CD4-positive, alpha-beta T cell treated with Interleukin-10 for 1 hour (primary cell): ENCODE measurements around the gene CLDN14.

Experiments
- DNase-seq: peaks from one replicate; pipeline ENCODE4 v3.0.0-alpha.2; 2020

Gene CLDN14

GRCh38 chr21:36429947-36430546, 49.9 kb downstream of the CLDN14 start:
- DNase-seq, result peak; percentile 49

- no peak for DNase-seq
Observed at GRCh38 chr21:36428761-36429432, 51.0 kb downstream of the CLDN14 start.

GRCh38 chr21:36427502-36427901, 52.4 kb downstream of the CLDN14 start:
- DNase-seq, result no peak

DNA sequence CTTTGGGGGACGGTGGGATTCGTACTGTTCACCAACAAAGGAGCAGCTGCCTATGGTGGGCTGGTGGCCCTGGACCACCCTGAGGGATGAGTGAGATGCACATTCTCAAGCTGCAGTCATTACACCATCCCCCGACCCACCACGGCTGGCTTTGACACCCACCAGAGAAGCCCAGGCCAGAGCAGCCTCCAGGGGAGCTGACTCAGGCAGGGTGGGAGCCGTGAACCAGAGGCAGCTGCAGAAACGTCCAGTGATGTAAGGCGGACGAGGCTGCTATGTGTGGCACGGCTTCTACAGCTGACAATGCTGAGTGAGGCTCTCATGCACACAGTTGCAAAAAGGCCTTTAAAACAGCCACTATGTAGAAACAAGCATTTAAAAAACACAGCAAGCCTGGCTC, 54.6 kb downstream of the CLDN14 start:
- DNase-seq, result no peak

DNA sequence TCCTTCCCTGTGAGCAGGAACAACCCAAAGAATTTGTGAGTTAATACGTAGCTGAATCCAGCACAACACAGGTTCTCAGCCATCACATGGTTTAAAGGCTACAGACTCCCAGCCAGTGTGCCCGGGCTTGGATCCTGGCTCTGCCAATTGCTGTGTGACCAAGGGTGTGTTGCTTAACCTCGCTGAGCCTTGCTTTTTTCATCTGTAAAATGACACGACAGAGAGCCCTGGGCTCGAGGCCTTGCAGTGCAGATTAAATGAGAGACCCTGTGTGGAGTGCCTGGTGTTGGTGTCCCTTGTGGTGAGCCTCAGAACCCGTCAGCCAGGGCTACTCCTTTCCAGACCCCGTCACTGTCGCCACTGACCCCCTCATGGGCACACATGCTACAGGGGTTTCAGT, 55.3 kb downstream of the CLDN14 start:
- DNase-seq, result no peak

GRCh38 chr21:36423771-36424433, 56.0 kb downstream of the CLDN14 start:
- DNase-seq, result no peak

DNA sequence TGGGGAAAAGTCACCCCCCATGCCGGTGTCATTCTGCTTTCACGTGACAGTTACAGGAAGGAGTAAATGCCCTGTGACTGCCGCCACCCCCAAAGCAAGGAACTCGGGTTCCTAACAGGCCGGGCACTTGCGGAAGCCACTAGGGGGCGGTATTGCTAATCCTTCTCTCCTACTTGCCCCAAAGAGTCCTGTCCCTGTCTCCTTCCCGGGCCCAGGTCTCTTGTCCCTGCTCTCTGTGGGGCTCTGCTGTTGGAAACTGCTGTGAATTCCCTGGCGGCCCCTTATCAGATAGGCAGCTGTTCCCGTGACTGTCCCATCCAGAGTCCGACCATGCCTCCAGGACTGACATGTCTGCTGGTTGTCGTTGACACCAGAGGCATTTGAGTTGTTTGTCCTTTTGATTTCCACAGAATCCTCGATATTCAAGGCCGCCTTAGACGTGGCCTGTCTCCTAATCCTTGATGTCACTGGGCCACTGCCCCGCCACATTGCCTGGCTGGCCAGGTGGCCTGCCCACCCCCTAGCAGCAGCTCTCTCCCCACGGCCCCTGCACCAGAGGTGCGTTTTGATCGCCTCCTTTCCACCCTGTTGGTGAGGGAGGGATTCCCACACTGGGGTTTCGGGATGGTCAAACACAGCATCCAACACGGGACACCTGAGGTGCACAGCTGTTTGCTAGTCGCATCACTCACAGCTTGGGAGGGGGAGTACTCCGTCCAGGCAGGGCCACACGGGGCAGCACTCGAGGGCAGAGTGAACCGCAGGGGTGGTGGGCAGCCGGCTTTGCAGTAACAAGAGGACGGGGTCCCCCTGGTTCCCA, 57.4 kb downstream of the CLDN14 start:
- peak; percentile 5 for DNase-seq

GRCh38 chr21:36420571-36421339, 59.2 kb downstream of the CLDN14 start:
- no peak for DNase-seq

DNA sequence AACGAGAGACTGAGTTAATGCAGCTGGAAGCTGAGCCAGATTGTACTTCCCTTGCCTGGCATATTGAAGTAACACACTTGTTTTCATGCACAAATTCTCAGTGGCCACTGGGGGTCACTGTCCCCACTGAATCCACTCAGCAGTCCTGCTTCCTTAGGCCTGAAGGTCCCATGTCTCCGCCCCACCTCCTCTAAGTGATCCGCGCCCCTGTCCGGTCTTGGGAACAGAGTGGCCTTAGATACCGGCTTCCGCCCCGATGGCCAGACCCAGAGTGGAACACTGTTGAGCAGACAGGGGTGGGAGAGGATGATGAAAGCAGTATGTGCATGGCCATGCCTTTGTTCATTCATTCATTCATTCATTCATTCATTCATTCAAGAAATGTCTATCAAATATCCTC, 59.9 kb downstream of the CLDN14 start:
- DNase-seq, result peak; percentile 31

GRCh38 chr21:36419241-36419640, 60.7 kb downstream of the CLDN14 start:
- DNase-seq, result no peak

DNA sequence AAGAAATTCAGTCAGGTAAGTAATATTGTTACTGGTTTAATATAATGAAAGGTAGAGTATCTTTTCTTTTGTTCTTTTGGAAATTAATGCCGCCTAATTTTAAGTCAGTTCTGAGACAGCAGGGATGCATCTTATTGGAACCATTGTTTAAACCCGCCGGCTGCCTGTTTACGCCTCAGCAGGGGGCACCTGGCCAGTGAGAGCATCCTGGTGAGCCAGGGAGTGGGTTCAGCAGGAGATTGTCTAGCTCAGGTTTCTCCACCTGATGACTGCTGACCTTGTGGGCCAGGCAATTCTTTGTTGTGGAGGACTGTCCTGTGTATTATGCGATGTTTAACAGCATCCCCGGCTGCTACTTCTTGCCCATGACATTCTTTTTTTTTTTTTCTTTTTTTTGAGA, 64.5 kb downstream of the CLDN14 start:
- no peak for DNase-seq

GRCh38 chr21:36412916-36413315, 67.0 kb downstream of the CLDN14 start:
- no peak for DNase-seq

- no peak for DNase-seq
Observed at GRCh38 chr21:36411301-36411700, 68.6 kb downstream of the CLDN14 start.
